Measurements from ENCODE around the gene SMIM43.

DNA sequence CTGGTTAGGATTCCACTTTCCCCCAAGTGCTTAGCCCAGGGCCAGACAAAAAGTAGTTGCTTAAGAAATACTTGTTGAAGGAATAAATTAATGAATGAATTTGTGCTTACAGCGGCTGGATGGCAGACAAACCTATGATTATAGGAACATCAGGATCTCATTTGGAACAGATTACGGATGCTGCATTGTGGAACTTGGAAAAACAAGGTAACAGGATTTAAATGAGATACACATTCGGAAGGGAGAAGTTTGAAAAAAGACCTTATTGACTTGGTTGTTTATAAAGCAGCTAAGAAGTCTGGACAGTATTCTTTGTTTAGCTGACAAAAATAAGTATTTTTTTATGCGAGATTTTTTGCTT, 36.7 kb upstream of the SMIM43 start:
- TF ChIP-seq EZH2 (IDR thresholded peaks at IDR 0.05), result no peak
- no peak for TF ChIP-seq POLR2AphosphoS5 (IDR thresholded peaks at IDR 0.05; ENCODE audit: borderline replicate concordance, low read depth, low read length)
- TF ChIP-seq FOXP2 (optimal IDR thresholded peaks at IDR 0.05; ENCODE audit: control extremely low read depth, extremely low read length, insufficient read depth), result no peak

All from SK-N-MC (cell line).